Measurements from ENCODE around the gene ZNF827.

ZNF827 gene

DNA sequence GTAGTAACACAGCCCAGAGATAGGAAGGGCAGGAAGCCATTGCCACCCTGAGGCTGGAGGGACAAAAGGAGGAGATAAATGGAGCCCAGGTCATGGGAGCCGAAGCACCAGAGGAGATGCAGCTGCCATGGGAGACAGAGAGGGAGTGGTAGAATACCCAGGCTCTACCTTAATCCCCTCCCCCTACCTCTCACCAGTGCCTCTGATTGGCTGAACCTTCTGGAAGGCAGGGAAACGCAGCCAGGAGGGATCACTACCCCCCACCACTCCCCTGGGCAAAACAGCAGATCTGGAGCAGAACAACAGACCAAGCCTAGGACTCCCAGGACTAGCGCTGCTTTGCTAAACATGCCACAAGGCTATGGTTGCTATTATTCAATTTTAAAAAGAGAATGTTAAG lies 114.2 kb downstream of the ZNF827 start:
- no peak for DNase-seq (ENCODE audit: low spot score)

DNA sequence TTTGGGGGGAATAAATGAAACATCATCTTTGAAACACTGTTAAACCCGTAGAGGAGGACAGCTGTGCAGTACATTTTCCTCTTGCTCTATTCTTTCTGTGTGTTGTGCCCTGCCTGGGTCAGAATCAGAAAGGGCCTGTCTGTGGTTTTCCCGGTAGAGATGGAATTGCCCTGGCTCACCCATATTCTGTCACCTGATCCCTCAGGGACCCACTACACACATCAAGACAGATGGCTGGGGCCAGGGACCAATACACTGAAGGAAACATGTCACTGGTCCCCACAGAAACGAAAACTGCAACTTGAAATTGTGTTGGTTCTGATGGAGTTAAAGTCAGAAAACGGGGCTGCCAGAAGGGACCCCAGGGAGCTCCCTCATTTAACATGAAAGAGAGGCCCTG lies 114.9 kb downstream of the ZNF827 start:
- DNase-seq (ENCODE audit: low spot score) = no peak

DNA sequence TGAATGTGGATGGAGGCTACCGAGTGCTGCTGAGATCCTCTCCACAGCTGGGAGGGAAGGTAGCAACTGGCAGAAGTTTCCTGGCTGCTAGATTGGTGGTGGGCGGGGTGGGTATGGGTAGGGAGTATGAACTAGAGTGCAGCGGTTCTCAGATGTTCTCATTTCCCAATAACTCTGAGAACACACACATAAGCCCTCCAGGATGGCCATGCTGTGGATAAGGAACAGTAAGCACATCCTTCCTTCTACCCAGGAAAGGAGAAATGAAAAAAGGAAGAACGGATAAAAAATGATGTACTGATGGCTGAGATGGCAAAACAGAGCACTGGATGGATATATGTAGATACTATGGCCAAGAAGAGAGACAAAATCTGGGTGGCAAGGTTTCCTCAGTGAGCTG lies 116.0 kb downstream of the ZNF827 start:
- no peak for DNase-seq (ENCODE audit: low spot score)

DNA sequence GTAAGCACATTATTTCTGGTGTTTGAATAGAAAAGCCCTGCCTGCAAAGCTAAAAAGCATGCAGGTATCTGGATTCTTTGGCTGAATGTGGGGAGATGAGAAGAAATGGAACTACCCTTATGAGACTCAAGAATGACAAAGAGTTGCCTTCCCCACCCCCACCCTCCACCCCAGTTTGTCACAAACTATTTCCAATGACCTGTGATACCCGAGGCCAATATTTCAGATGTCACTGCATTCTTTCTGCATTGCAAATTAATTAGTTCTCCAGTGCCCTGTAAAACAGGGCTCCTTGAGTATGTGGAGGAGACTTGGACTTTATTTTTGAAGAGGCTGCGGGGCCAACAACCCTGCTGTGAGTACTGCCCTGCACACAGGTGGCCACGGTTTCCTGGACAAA lies 116.4 kb downstream of the ZNF827 start:
- DNase-seq (ENCODE audit: low spot score) = no peak

DNA sequence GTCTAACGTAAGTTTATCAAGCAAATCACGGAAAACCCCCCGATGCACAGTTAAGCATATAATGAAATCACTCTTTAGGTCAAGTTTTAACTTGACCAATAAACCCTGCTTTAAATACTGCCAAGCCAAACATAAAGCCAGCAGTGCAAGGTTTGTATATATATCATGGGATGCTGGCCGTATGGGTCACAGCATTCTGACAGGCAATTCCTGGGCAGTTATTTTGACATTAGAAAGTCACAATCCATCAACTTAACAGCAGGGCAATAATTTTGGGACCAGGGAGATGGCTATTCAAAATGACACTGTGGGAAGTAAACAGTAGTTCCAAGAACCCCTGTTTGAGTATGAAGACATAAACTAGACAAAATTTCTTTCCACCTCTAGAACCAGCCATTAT lies 116.9 kb downstream of the ZNF827 start:
- no peak for DNase-seq (ENCODE audit: low spot score)

DNA sequence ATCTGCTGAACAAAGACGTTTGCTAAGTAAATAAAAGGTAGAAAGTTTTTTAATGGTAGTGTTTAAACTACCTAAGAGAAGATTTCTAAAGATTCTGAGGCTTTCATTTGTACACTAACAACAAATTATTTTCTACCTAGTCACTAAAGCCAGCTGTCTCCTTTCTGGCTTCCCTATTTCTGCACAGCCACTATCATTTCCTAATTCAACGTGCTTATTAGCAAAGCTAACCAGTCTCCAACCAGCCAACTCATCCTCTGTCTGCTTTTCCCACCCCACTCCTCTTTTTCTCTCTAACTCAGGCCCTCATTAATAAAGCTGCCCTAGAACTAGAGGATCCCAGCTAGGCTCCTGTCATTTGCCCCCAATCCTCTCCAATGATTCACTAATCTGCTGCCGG lies 118.2 kb downstream of the ZNF827 start:
- no peak for DNase-seq (ENCODE audit: low spot score)

DNA sequence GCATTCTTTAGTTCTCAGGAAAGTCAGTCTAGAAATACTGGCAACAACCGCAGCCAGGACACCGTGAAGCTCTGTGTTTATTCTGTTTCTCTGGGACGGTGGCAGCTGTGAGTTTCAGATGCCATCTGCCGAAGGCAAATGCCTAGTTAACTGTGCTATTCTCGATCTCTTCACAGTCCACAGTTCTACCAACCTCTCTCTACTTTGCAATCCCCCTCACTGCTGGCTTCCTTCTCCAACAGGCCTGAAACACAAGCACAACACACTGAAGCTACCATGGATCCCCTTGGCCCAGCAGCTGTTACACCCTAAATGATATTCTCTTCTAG lies 118.8 kb downstream of the ZNF827 start:
- no peak for DNase-seq (ENCODE audit: low spot score)

DNA sequence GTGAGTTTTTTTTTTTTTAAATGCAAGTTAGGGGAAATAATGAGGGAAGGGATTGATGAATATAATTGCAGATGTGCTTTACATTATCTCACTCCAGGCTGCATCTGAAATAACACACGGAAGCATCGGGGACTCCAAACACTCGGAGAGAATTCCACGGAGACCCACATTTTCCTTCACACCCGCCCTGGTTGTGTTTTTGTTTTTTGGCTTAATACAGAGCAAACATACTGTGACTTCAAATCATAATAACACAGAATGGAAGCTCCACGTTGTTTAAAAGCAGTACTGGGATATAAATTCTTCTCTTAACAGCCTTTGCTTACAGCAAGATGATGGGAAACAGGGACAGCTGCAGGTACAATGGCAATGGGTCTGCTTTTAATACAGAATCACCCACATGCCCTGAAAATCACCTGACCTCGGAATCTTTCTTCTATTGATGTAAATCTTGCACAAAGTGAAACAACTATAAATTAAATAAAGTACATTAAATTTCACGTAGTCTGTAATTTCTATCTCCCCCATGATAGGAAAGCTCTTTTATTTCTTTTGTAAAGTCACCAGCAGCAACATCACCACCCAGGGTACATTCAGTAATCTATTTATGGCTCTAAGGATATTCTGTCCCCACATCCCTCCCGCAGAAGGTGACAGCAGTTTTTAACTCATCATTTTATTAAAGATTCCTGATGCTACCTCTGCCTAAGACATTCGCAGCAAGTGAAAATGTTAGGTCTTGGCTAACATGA lies 119.3 kb downstream of the ZNF827 start:
- DNase-seq (ENCODE audit: low spot score) = no peak

DNA sequence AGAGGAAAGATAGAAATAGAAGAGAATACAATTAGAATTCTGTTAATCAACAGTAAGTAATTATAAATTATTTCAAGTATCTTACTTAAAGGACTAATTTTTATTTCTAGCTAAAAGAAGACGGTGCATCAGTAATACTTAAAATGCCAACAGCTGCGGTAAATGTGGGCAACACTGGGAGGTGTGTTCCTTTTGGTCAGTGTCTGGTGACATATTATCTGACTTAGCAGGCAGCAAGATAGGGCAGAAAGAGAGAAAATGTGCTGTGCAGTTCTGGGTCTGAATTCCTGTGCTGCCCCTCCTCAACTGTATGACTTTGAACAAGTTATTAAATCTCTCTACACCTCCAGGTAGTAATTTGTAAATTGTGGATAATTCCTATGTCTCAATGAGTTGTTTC lies 120.6 kb downstream of the ZNF827 start:
- no peak for DNase-seq (ENCODE audit: low spot score)

DNA sequence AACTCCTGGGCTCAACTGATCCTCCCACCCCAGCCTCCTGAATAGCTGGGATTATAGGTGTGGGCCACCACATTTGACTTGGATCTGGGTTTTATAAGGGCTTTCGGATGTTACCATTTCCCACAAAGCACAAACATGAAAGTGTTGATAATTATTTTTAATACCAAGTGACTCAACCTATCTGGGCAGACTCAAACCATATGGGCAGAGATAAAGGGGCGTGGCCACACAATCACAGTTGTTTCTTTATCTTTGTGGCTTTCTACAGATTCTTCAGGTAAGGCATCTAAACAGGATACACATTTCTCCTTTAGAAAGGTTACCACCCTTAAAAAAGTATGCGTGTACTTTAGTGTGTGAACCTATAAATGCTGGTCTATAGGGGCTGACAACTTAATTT lies 122.5 kb downstream of the ZNF827 start:
- DNase-seq (ENCODE audit: low spot score) = no peak

DNA sequence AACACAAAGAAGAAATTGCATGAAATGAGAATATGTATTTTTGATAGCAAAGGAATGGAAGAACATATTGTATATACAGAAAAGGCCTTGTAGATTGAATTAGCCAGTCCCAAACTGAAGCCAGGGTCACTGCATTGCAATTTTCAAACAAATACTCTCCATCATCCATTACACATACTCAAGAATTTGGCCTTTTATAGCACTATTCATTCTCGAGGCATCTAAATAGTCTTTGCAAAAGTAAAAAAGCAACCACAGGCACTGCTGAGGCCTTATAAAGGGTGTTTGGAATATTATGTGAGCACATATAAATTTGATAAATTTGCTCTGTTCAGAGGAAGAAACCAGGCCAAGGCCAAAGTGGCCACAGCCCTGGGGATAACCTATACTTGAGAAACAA lies 123.0 kb downstream of the ZNF827 start:
- DNase-seq (ENCODE audit: low spot score) = no peak

DNA sequence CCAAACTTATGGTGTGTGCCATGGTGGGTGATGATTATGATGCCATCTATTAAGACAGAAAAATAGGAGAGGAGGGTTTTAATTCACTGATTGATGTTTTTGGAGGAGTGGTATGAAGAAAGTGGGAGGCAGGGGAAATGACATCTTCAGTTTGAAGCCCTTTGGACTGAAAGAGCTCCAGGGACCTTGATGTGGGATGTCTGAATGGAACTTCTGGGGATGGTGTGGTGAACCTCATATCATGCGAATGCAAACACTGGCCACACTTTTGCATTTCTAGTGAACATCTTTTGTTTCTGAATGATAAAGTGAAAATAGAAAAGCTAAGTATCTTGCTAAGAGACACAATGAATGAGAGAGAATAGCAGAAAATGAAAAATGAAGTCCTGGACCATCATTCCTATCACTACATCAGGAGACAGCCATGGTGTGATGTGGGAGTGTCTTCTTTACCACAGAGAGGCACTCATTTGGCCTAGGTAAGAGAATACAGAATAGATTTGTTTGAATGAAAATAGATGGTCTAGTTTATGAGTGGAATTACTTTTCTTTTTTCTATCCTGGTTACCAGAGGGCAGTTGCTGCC lies 123.5 kb downstream of the ZNF827 start:
- DNase-seq (ENCODE audit: low spot score) = no peak

DNA sequence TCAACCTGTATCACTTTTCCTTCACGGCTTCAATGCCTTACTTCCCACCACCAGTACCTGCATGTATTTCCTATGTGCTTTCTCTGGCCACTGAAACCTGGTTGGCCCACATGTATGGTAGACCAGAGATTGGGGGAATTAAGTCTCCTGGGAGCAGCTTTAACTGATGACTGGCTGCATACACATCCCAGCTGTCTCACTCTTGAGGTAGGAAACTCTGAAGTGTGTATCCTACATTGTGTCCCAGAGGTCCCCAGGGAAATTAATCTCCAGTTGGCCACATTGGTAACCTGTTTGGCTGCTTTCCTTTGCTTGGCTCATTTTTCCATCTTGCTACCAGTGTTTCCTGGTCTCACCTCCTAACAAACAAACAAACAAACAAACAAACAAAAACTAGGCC lies 124.4 kb downstream of the ZNF827 start:
- no peak for DNase-seq (ENCODE audit: low spot score)

DNA sequence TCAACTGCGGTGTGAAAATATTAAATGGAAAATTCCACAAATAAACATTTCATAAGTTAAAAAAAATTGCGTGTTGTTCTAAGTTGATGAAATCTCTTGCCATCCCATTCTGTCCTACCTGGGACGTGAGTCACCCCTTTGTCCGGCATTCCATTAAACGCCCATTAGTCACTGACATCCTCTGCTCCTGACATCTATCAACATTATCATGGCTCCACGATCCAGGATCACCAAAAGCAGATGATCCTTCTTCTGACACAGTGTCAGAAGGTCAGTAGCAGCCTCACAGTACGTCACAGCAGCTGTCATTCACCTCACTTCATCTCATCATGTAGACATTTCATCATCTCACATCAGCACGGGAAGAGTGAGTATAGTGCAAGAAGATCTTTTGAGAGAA lies 125.7 kb downstream of the ZNF827 start:
- no peak for DNase-seq (ENCODE audit: low spot score)

DNA sequence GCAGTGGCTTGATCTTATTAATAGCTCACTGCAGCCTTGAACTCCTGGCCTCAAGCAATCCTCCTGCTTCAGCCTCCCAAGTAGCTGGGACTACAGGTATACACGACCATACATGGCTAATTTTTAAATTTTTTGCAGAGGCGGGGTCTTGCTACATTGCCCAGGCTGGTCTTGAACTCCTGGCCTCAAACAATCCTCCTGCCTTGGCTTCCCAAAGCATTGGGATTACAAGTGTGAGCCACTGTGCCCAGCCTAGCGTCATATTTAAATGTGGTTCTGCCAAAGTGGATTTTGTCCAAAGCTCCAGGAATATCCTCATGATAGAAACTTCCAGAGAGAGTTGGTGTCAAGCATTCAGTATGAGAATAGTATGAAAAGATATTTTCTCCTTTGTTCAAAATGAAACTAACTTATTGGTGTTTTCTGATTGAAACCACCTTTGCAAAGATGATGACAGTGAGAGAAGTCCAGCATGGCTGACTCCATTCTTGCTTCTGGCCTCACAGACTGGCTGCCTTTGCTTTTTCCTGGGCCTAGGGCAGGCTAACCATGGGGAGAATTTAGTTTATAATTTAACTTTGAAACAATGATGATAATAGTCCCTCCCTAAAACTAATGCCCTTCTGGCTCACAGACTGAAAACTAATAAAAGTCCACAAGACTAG lies 129.6 kb downstream of the ZNF827 start:
- no peak for DNase-seq (ENCODE audit: low spot score)

DNA sequence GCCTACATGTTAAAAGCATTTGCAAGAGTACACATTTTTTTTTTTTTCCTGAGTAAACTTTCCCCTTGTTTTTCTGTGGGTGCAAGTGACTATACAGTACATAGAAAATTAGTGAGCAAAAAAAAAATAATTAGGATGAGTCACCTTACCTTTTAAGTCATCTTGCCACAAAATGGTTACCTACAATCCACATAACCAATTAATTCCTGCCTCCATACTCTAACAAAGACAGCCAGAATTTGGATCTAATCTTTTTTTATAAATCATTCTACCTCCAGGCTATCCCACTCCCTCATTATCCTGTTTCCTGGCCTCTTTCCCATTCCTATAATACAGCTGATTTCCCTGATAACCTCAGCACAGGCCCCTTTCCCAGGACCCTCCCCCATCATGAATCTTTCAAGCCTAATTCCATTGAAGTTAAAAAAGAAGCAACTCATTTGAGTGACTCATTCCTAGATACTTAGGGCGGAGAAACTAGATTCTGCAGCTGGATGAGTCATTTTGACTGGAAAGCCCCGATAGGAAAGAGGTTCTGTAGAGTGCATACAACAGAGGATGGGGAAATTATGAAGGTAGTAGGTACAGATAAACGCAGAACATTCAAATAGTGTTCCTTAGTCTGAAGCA lies 130.5 kb downstream of the ZNF827 start:
- peak; percentile 90 for DNase-seq (ENCODE audit: low spot score)

DNA sequence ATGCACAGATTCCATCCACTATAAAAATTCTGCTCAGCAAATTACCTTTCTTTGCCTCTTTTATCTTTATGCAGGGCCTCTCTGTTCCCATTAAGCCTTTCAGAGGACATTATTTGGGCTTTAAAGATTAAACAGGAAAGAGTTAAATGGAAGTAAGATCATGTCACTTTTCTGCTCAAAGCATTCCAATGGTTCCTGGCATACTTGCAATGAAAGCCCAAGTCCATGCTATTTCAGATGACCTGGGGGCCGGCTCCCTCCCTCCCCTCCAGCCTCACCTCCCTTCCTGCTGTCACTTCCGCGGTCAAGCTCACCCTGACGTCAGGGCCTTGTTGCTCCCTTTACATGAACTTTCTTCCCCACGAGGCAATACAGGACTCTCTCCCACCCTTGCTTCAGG lies 133.1 kb downstream of the ZNF827 start:
- DNase-seq (ENCODE audit: low spot score) = no peak

DNA sequence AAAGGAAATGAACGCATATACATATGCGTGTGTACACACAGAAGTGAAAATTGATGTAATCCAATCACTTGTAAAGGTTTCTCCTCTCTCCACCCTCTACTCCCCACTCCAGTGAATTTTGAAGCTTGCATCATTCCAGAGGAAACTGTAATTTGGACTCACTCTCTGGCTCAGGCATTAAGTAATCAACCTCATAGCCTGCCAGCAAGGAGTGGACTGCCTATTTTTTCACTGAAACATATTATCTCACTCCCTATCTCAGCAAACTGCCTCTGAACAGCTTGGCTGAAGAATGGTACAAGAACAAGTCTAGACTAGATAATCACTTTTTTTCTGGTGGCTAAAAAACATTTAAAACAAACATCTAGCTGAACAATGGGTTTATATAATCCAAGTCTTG lies 134.5 kb downstream of the ZNF827 start:
- DNase-seq (ENCODE audit: low spot score) = no peak

DNA sequence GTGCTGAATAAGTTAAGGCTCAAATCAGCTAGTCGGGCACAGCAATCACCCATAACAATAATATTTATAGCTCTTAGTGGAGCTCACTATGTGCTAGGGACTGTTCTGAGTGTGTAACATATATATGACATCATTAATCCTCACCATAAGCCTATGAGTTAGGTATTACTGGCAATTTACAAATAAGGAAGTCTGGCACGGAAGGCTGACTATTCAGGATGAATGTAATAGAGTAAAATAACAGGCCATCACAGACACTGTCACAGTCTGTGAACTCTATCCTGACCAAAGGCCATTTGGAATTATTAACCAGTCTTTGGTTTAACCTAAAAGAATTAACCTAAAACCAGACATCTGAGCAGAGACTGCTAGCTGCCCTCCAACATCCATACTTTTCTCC lies 139.4 kb downstream of the ZNF827 start:
- no peak for DNase-seq (ENCODE audit: low spot score)

DNA sequence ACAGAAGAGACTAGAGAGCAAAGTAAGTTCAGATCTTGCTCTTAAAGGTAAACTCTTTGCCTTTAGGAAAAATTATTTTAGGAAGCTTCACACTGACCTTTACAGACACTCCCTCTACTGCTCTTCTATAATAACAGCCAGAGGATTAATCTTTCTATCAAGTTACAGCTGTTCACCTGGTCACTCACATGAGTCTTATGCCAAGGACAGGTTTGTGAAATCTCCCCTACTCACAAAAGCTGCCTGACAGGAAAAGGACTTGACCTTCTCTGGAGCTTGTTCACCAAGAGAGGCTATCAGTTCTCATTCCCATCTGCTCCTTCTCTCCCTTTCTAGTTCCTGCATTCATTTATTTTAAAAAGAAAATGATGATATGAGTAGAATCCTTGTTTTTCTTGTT lies 141.3 kb downstream of the ZNF827 start:
- DNase-seq (ENCODE audit: low spot score) = no peak

DNA sequence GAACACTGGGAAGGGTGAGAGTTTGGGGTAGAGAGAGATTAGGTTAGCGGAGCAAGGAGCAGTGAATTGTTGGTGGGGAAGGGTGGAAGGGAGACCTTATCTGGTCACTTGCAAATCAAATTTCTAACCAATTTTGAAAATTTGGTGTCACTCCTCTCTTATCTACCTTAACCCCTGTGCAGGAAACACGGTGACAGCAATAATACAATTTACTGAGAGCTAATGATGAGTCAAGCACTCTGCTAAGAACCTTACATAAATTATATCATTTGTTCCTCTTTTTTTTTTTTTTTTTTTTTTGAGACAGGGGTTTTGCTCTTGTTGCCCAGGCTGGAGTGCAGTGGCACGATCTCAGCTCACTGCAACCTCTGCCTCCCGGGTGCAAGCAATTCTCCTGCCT lies 142.3 kb downstream of the ZNF827 start:
- no peak for DNase-seq (ENCODE audit: low spot score)

DNA sequence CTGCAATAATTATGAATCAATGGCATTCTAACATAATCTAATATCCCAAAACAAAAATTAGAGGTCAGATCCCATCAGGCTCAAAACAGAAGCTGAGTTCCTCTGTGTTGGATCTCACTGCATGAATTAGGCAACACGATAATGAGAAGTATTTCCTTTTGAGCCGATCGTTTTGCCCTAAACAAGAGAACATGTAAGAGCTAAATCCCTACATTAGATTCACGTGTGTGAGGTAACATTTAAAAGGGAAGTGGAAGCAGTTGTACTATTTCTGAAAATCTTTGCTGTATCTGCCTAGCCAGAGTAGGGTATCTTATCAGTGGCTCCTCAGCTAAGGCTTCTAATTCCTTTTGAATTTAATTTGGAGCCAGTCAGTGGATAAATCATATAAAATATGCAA lies 143.1 kb downstream of the ZNF827 start:
- DNase-seq (ENCODE audit: low spot score) = no peak

DNA sequence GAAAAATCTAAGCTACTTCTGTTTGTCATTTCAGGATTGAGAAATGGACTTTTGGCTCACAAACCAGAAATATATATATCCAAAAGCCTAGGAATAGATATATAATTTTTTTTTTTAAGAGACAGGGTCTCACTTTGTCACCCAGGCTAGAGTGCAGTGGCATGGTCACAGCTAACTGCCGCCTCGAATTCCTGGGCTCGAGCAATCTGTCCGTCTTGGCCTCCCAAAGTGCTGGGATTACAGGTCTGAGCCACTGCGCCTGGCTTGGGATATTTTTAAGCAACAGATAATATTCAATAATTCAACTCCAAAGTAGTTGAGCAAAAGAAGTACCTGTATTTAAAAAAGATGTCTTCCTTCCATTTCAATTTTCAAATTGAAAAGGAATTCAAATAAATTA lies 146.2 kb downstream of the ZNF827 start:
- no peak for DNase-seq (ENCODE audit: low spot score)
